SK-N-SH (cell line): Measurements from ENCODE around the gene TUBB4A. TPM values are rescaled to one million over a fixed set of nuclear protein-coding genes. Genes with fewer than 3 reads are reported as not detected.

Source experiments
- CTCF ChIA-PET: fragments of 300-600, 350-600 bp; formaldehyde crosslinking; extraction: SDS; loops from one replicate; lab custom pipeline; 2021; lab: Yijun Ruan, JAX
- POLR2A ChIA-PET: fragments of 350-600 bp; sonication (Branson Sonifier 250); formaldehyde crosslinking; extraction: SDS; loops from one replicate; lab custom pipeline; 2020; ENCODE audit warnings: antibody characterized with exemption, inconsistent platforms; lab: Yijun Ruan, JAX
- DNase-seq: peaks from one replicate; pipeline ENCODE4 v3.0.0; 2012
- H2AFZ ChIP-seq: fragments of 200-600 bp; sonication (generic); 2 replicates; pipeline ENCODE4 v1.8.1; 2016; ENCODE audit warnings: antibody characterized with exemption, mild to moderate bottlenecking, low read depth
- H3F3A ChIP-seq: fragments of 200-600 bp; sonication (generic); replicated peaks from 2 replicates; pipeline ENCODE3; 2016; ENCODE audit warnings: antibody characterized with exemption, mild to moderate bottlenecking; ENCODE audit not compliant: insufficient read depth
- H3K27ac ChIP-seq, 2 experiments: fragments of 200-500 bp in 1 of 2; fragments of 200-600 bp in 1 of 2; sonication (Bioruptor generic) in 1 of 2; sonication (generic), shearing (Covaris generic) in 1 of 2; 2 replicates each; pipeline versions ENCODE4 v1.5.1 to v1.6.1; 2014 to 2016; ENCODE audit warnings: low read depth in 2 of 2, inconsistent platforms in 1 of 2, low read length in 1 of 2, mild to moderate bottlenecking in 1 of 2, mixed read lengths in 1 of 2
- H3K27me3 ChIP-seq: fragments of 200-600 bp; sonication (generic), shearing (Covaris generic); 2 replicates; pipeline ENCODE4 v1.6.1; 2016; ENCODE audit warnings: mixed run types; ENCODE audit not compliant: insufficient read depth
- H3K36me3 ChIP-seq, 2 experiments: fragments of 200-500 bp in 1 of 2; fragments of 200-600 bp in 1 of 2; sonication (Bioruptor generic) in 1 of 2; sonication (generic) in 1 of 2; replicated peaks in 1 of 2; 2 replicates each; pipeline versions ENCODE3 to v1.5.1; 2014 to 2016; ENCODE audit warnings: low read length in 1 of 2, mild to moderate bottlenecking in 1 of 2; ENCODE audit not compliant: insufficient read depth in 2 of 2, control insufficient read depth in 1 of 2
- H3K4me1 ChIP-seq, 2 experiments: fragments of 200-500 bp in 1 of 2; fragments of 200-600 bp in 1 of 2; sonication (Bioruptor generic) in 1 of 2; sonication (generic), shearing (Covaris generic) in 1 of 2; 2 replicates each; pipeline versions ENCODE4 v1.5.1 to v1.6.1; 2014 to 2016; ENCODE audit warnings: low read depth in 1 of 2, low read length in 1 of 2, mixed run types in 1 of 2; ENCODE audit not compliant: insufficient read depth in 2 of 2, control insufficient read depth in 1 of 2
- H3K4me2 ChIP-seq: fragments of 200-600 bp; sonication (generic), shearing (Covaris generic); 2 replicates; pipeline ENCODE4 v1.6.1; 2017; ENCODE audit warnings: mixed run types
- H3K4me3 ChIP-seq, 2 experiments: fragments of 200-500 bp in 1 of 2; fragments of 200-600 bp in 1 of 2; sonication (Bioruptor generic) in 1 of 2; sonication (generic), shearing (Covaris generic) in 1 of 2; 2 replicates each; pipeline versions ENCODE4 v1.5.1 to v1.8.1; 2014 to 2016; ENCODE audit warnings: low read depth in 2 of 2, inconsistent platforms in 1 of 2, low read length in 1 of 2, mild to moderate bottlenecking in 1 of 2, mixed read lengths in 1 of 2, moderate library complexity in 1 of 2
- H3K79me2 ChIP-seq: fragments of 200-600 bp; sonication (generic); 2 replicates; pipeline ENCODE4 v1.8.1; 2017; ENCODE audit warnings: mild to moderate bottlenecking; ENCODE audit not compliant: insufficient read depth
- H3K9ac ChIP-seq: fragments of 200-600 bp; sonication (generic); 2 replicates; pipeline ENCODE4 v1.6.1; 2017; ENCODE audit warnings: mixed run types
- H3K9me2 ChIP-seq: fragments of 200-600 bp; sonication (generic); 2 replicates; pipeline ENCODE4 v1.6.1; 2017; ENCODE audit warnings: mixed run types
- H3K9me3 ChIP-seq: fragments of 200-600 bp; sonication (generic); 2 replicates; pipeline ENCODE4 v1.6.1; 2017; ENCODE audit warnings: mixed run types, mild to moderate bottlenecking, moderate library complexity
- H4K20me1 ChIP-seq: fragments of 200-600 bp; sonication (generic); 2 replicates; pipeline ENCODE4 v1.6.1; 2017; ENCODE audit warnings: mild to moderate bottlenecking, mixed run types; ENCODE audit not compliant: insufficient read depth
- CHD2 ChIP-seq: fragments of 150-350 bp; IDR thresholded peaks from 2 replicates; pipeline ENCODE4 v1.6.1; 2018; ENCODE audit warnings: low read length; ENCODE audit not compliant: partially characterized antibody
- ELF1 ChIP-seq: IDR thresholded peaks from 2 replicates; pipeline ENCODE4 v1.4.0; 2012
- FOSL2 ChIP-seq: IDR thresholded peaks from 2 replicates; pipeline ENCODE4 v1.4.0; 2012; ENCODE audit warnings: low read depth, mild to moderate bottlenecking, moderate library complexity, borderline replicate concordance
- FOXJ3 ChIP-seq: sonication (generic); formaldehyde crosslinking; IDR thresholded peaks from 2 replicates; pipeline ENCODE4 v1.5.1; 2020; ENCODE audit warnings: mild to moderate bottlenecking, missing genetic modification reagents
- FOXM1 ChIP-seq: IDR thresholded peaks from 2 replicates; pipeline ENCODE4 v1.4.0; 2012; ENCODE audit warnings: low read depth, mild to moderate bottlenecking
- GATA2 ChIP-seq: sonication (generic); formaldehyde crosslinking; IDR thresholded peaks from 2 replicates; pipeline ENCODE4 v1.5.0; 2020; ENCODE audit warnings: mild to moderate bottlenecking, missing genetic modification reagents
- NFIC ChIP-seq: IDR thresholded peaks from 2 replicates; pipeline ENCODE4 v1.4.0; 2012; ENCODE audit warnings: borderline replicate concordance
- NRF1 ChIP-seq: IDR thresholded peaks from 2 replicates; pipeline ENCODE4 v1.6.1; 2012; ENCODE audit warnings: low read depth, mild to moderate bottlenecking, low read length
- RAD21 ChIP-seq: IDR thresholded peaks from 2 replicates; pipeline ENCODE4 v1.6.1; 2012; ENCODE audit warnings: mild to moderate bottlenecking, low read length
- RXRA ChIP-seq: IDR thresholded peaks from 2 replicates; pipeline ENCODE4 v1.4.0; 2012; ENCODE audit warnings: low read depth, mild to moderate bottlenecking, borderline replicate concordance
- SMC3 ChIP-seq: IDR thresholded peaks from 2 replicates; pipeline ENCODE4 v1.6.1; 2012; ENCODE audit warnings: low read depth, low read length, improper control_type of control experiment
- TAF1 ChIP-seq: IDR thresholded peaks from 2 replicates; pipeline ENCODE4 v1.6.1; 2012; ENCODE audit warnings: low read depth, mild to moderate bottlenecking, low read length, moderate library complexity, borderline replicate concordance
- TCF12 ChIP-seq: IDR thresholded peaks from 2 replicates; pipeline ENCODE4 v1.4.0; 2012
- YY1 ChIP-seq: IDR thresholded peaks from 2 replicates; pipeline ENCODE4 v1.4.0; 2012; ENCODE audit warnings: low read depth, mild to moderate bottlenecking
- WGBS: methylation state at CpG from one replicate; pipeline ENCODE4 v1.1.6; 2017; ENCODE audit warnings: low lambda C conversion rate; 5-methylcytosine and 5-hydroxymethylcytosine counted together
- polyA plus RNA-seq, 3 experiments: library from polyadenylated mRNA; depleted of rRNA; stranded (reverse); fragments of >200 nt; gene quantifications; 2 replicates each; pipeline ENCODE4 v1.2.3, GENCODE V29; 2012
- TF ChIP-seq, protein P1 (sequence below): IDR thresholded peaks from 2 replicates; pipeline ENCODE4 v1.4.0; 2012; ENCODE audit warnings: low read depth

Gene TUBB4A
- polyA plus RNA-seq, 1 of the 3 experiments (the other 2 are of a cell fraction): 4.5 TPM

- H3K4me1 ChIP-seq: no peaks in the 10 kb centered on the region; a peak in 1 of 4 replicates
- ChIA-PET POLR2A (no interaction called here), CTCF (no interaction called here)
- H2AFZ ChIP-seq: no peak overlapping the region
- no peaks in the 10 kb centered on the region for H4K20me1 ChIP-seq
- TF ChIP-seq RXRA (no peak), NRF1 (no peak), FOSL2 (no peak), FOXM1 (no peak), RAD21 (no peak), TCF12 (no peak), GATA2 (CRISPR knock-in tag) (no peak), FOXJ3 (CRISPR knock-in tag) (no peak)
- H3K4me2 ChIP-seq: no peak overlapping the region
- H3K27ac ChIP-seq: no peak overlapping the region
- H3F3A ChIP-seq: peaks cover 19% of the 10 kb centered on the region
- WGBS: 36% methylated on average over 33 of the region's 40 CpGs
- no peak for DNase-seq
- no peaks in the 10 kb centered on the region for H3K9me3 ChIP-seq
- H3K27me3 ChIP-seq: peaks cover 15% of the 10 kb centered on the region; the same call in 1 of the 2 replicates
- H3K9me2 ChIP-seq: no peaks in the 10 kb centered on the region
- peaks cover 14% of the 10 kb centered on the region for H3K79me2 ChIP-seq
- H3K36me3 ChIP-seq: peaks cover 0 to 9% of the 10 kb centered on the region in 2 experiments
- H3K9ac ChIP-seq: no peak overlapping the region
- no peak overlapping the region for H3K4me3 ChIP-seq
These were observed 32.5 kb upstream of the TUBB4A start for GRCh38 chr19:6534451-6535093.

DNA sequence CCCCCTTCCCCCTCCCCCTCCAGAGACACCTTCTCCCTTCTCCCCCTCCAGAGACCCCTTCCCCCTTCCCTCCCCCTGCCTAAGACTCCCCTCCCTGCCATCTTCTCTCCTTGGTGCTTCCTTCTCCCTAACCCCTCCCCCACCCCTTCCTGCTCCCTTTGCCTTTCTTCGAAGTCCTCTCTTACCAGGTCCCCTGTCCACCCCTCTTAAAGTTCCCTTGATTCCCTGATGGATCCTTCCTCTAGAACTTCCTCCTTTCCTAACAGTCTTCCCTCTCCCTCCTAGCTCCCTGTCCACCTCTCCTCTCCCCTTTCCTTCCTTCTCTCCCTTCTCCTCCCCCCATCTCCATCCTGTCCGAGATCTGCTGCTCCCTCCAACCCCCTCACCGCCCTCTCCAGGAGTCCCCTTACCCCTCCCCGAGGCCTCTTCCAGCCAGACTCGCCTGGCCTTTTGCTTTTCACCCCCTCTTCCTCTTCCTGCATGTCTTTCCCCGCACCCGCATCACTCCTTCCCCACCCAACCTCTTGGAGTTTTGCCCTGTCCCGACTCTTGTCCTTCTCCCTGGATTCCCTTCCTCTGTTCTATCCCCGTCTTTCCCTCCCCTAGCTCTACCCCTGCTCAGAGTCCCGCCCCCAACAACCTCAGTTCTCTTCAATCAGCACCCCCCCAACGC is 31.8 kb upstream of the TUBB4A start:
- H3K9ac ChIP-seq: no peak overlapping the region
- no peaks in the 10 kb centered on the region; a peak in 1 of 4 replicates for H3K4me1 ChIP-seq
- no peak overlapping the region for H3K27ac ChIP-seq
- H3K79me2 ChIP-seq: peaks cover 14% of the 10 kb centered on the region
- ChIA-PET CTCF (no interaction called here), POLR2A (no interaction called here)
- H3K4me2 ChIP-seq: no peak overlapping the region
- 18% methylated on average over 11 of the region's 11 CpGs for WGBS
- no peak overlapping the region for H2AFZ ChIP-seq
- no peak for DNase-seq
- no peaks in the 10 kb centered on the region for H3K9me2 ChIP-seq
- H4K20me1 ChIP-seq: no peaks in the 10 kb centered on the region
- TF ChIP-seq GATA2 (CRISPR knock-in tag) (no peak), FOSL2 (no peak), YY1 (no peak), SMC3 (no peak), NFIC (no peak), ELF1 (no peak), FOXM1 (no peak), TAF1 (no peak), RAD21 (no peak), CHD2 (no peak), FOXJ3 (CRISPR knock-in tag) (no peak)
- TF ChIP-seq, protein P1, sequence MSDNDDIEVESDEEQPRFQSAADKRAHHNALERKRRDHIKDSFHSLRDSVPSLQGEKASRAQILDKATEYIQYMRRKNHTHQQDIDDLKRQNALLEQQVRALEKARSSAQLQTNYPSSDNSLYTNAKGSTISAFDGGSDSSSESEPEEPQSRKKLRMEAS: no peak
- H3K36me3 ChIP-seq: peaks cover 0 to 9% of the 10 kb centered on the region in 2 experiments
- peaks cover 15% of the 10 kb centered on the region; the same call in 1 of the 2 replicates for H3K27me3 ChIP-seq
- no peak overlapping the region for H3K4me3 ChIP-seq
- no peaks in the 10 kb centered on the region for H3K9me3 ChIP-seq
- H3F3A ChIP-seq: peaks cover 22% of the 10 kb centered on the region
